ENCODE data around the gene QKI. TPM values are rescaled to one million over a fixed set of nuclear protein-coding genes. Genes with fewer than 3 reads are reported as not detected.

The QKI gene
- total and polyA plus RNA-seq, 8 donors, result 8.0 to 261 (median 32.2) TPM

GRCh38 chr6:163617549-163617948, 203.0 kb downstream of the QKI start:
- Histone ChIP-seq H3K36me3 (no peaks in the 10 kb centered on the region), H3K9me3 (no peaks in the 10 kb centered on the region), H3K4me1 (no peaks in the 10 kb centered on the region), H3K27ac (no peak overlapping the region), H3K27me3 (no peaks in the 10 kb centered on the region), H3K4me3 (no peak overlapping the region)
- no peak for DNase-seq
- intact Hi-C loops (cut with DNase I; ENCODE audit: low total_unique reads), result no loop called here
- no peak for TF ChIP-seq POLR2AphosphoS5 (IDR thresholded peaks at IDR 0.05)
- no peak for TF ChIP-seq POLR2A (IDR thresholded peaks at IDR 0.05)
- TF ChIP-seq CTCF (IDR thresholded peaks at IDR 0.05), result no peak
- TF ChIP-seq EP300 (IDR thresholded peaks at IDR 0.05), result no peak
- 78 to 93% (median 90%) methylated on average over 6 of the region's 6 CpGs for WGBS, 5 donors

GRCh38 chr6:163620101-163620500, 205.6 kb downstream of the QKI start:
- intact Hi-C loops (cut with DNase I; ENCODE audit: low total_unique reads), result no loop called here
- Histone ChIP-seq H3K4me1 (no peaks in the 10 kb centered on the region), H3K4me3 (no peak overlapping the region), H3K27ac (no peak overlapping the region), H3K27me3 (no peaks in the 10 kb centered on the region), H3K36me3 (no peaks in the 10 kb centered on the region), H3K9me3 (no peaks in the 10 kb centered on the region)
- TF ChIP-seq CTCF (IDR thresholded peaks at IDR 0.05), result no peak
- no peak for TF ChIP-seq EP300 (IDR thresholded peaks at IDR 0.05)
- no peak for TF ChIP-seq POLR2AphosphoS5 (IDR thresholded peaks at IDR 0.05)
- TF ChIP-seq POLR2A (IDR thresholded peaks at IDR 0.05), result no peak
- no peak for DNase-seq
- 66 to 90% (median 81%) methylated on average over 5 of the region's 5 CpGs for WGBS, 5 donors

GRCh38 chr6:163620670-163621330, 206.3 kb downstream of the QKI start:
- TF ChIP-seq CTCF (IDR thresholded peaks at IDR 0.05) (no peak), POLR2AphosphoS5 (IDR thresholded peaks at IDR 0.05) (no peak), POLR2A (IDR thresholded peaks at IDR 0.05) (no peak), EP300 (IDR thresholded peaks at IDR 0.05) (no peak)
- no peak for DNase-seq
- WGBS, 5 donors, result 77 to 85% (median 79%) methylated on average over 16 of the region's 16 CpGs
- intact Hi-C loops (cut with DNase I; ENCODE audit: low total_unique reads), result no loop called here
- Histone ChIP-seq H3K36me3 (no peaks in the 10 kb centered on the region), H3K4me3 (no peak overlapping the region), H3K9me3 (no peaks in the 10 kb centered on the region), H3K4me1 (no peaks in the 10 kb centered on the region), H3K27me3 (no peaks in the 10 kb centered on the region), H3K27ac (no peak overlapping the region)

GRCh38 chr6:163625265-163625664, 210.7 kb downstream of the QKI start:
- H3K4me1 ChIP-seq, result no peaks in the 10 kb centered on the region
- no peak for DNase-seq
- TF ChIP-seq POLR2A (IDR thresholded peaks at IDR 0.05), result no peak
- TF ChIP-seq CTCF (IDR thresholded peaks at IDR 0.05), result no peak
- no peak for TF ChIP-seq EP300 (IDR thresholded peaks at IDR 0.05)
- no peak for TF ChIP-seq POLR2AphosphoS5 (IDR thresholded peaks at IDR 0.05)
- no peaks in the 10 kb centered on the region for H3K36me3 ChIP-seq
- H3K27me3 ChIP-seq, result peaks cover 0 to 9% (median 3%) of the 10 kb centered on the region in 3 donors
- 83 to 96% (median 88%) methylated on average over 3 of the region's 3 CpGs for WGBS, 5 donors
- H3K4me3 ChIP-seq, result no peak overlapping the region
- intact Hi-C loops (cut with DNase I; ENCODE audit: low total_unique reads), result no loop called here
- peaks cover 0 to 13% (median 11%) of the 10 kb centered on the region in 4 donors for H3K9me3 ChIP-seq
- no peak overlapping the region for H3K27ac ChIP-seq
